ENCODE measurements around the gene RAPGEF4. TPM values are rescaled to one million over a fixed set of nuclear protein-coding genes. Genes with fewer than 3 reads are reported as not detected.

Gene RAPGEF4
- total RNA-seq, 1 experiment from 2014 or later = not detected

- Histone ChIP-seq H3K36me3 (ENCODE audit: low read depth) (no peaks in the 10 kb centered on the region), H3F3A (ENCODE audit: insufficient read depth, low read depth) (no peaks in the 10 kb centered on the region), H3K4me3 (no peak overlapping the region), H3K79me2 (ENCODE audit: low read depth) (no peaks in the 10 kb centered on the region), H4K20me1 (ENCODE audit: insufficient read depth) (no peaks in the 10 kb centered on the region), H3K9me3 (ENCODE audit: insufficient read depth, low read depth) (no peaks in the 10 kb centered on the region), H2AFZ (0 out of 2 replicates have a peak overlapping the region, but pooled peaks have one; percentile 1), H3K27me3 (ENCODE audit: insufficient read depth, low read depth) (no peaks in the 10 kb centered on the region), H3K9me2 (ENCODE audit: insufficient read depth) (no peaks in the 10 kb centered on the region), H3K27ac (no peak overlapping the region), H3K4me1 (replicated peaks; ENCODE audit: insufficient read depth) (no peaks in the 10 kb centered on the region), H3K4me2 (no peak overlapping the region)
- DNase-seq = no peak
- BruUV-seq (replicated peaks) = no TSS peak
- ChIA-PET POLR2A (ENCODE audit: unreplicated experiment) (no interaction called here), CTCF (interaction anchor here (0.7 kb wide), 1 partner anchor 55 kb away, joined by 3 read pairs; no protein-coding TSS in a partner anchor)
- intact Hi-C loops (cut with micrococcal nuclease; ENCODE audit: unreplicated experiment) = no loop called here
- TF ChIP-seq CTCF (conservative IDR thresholded peaks at IDR 0.05) (no peak), EZH2 (IDR thresholded peaks at IDR 0.05; ENCODE audit: low read depth) (no peak)
These were observed 124.7 kb downstream of the RAPGEF4 start for GRCh38 chr2:172860336-172860707.

DNA sequence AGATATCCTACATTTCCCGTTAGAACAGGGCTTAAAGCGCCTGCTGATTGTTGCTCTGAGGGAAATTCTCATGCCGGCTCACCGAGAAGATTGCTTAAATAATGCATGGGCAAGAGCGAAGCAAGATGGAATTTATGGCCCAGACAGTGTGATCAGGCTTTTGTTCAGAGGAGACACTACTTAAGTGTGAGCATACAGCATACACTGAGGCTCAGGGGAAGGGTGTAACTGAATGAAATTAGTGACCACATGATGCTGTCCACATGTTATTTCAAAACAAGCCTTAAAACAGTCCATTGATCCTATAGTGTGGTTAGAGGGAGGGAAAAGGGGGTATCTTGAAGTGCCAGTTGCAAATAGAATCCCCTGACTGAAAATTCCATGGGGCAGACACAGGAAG, 125.5 kb downstream of the RAPGEF4 start:
- Histone ChIP-seq H3K9me2 (ENCODE audit: insufficient read depth) (no peaks in the 10 kb centered on the region), H3K27ac (no peak overlapping the region), H3K36me3 (ENCODE audit: low read depth) (no peaks in the 10 kb centered on the region), H3K79me2 (ENCODE audit: low read depth) (no peaks in the 10 kb centered on the region), H3F3A (ENCODE audit: insufficient read depth, low read depth) (no peaks in the 10 kb centered on the region), H3K27me3 (ENCODE audit: insufficient read depth, low read depth) (no peaks in the 10 kb centered on the region), H3K4me1 (replicated peaks; ENCODE audit: insufficient read depth) (no peaks in the 10 kb centered on the region), H3K4me3 (no peak overlapping the region), H3K4me2 (no peak overlapping the region), H2AFZ (no peak overlapping the region), H3K9me3 (ENCODE audit: insufficient read depth, low read depth) (no peaks in the 10 kb centered on the region), H4K20me1 (ENCODE audit: insufficient read depth) (no peaks in the 10 kb centered on the region)
- no TSS peak for BruUV-seq (replicated peaks)
- DNase-seq = no peak
- POLR2A ChIA-PET (ENCODE audit: unreplicated experiment) = no interaction called here
- TF ChIP-seq EZH2 (IDR thresholded peaks at IDR 0.05; ENCODE audit: low read depth) (no peak), CTCF (conservative IDR thresholded peaks at IDR 0.05) (no peak)
- intact Hi-C loops (cut with micrococcal nuclease; ENCODE audit: unreplicated experiment) = no loop called here
- CTCF ChIA-PET = interaction anchor here (0.7 kb wide), 1 partner anchor 56 kb away, joined by 3 read pairs; no protein-coding TSS in a partner anchor

DNA sequence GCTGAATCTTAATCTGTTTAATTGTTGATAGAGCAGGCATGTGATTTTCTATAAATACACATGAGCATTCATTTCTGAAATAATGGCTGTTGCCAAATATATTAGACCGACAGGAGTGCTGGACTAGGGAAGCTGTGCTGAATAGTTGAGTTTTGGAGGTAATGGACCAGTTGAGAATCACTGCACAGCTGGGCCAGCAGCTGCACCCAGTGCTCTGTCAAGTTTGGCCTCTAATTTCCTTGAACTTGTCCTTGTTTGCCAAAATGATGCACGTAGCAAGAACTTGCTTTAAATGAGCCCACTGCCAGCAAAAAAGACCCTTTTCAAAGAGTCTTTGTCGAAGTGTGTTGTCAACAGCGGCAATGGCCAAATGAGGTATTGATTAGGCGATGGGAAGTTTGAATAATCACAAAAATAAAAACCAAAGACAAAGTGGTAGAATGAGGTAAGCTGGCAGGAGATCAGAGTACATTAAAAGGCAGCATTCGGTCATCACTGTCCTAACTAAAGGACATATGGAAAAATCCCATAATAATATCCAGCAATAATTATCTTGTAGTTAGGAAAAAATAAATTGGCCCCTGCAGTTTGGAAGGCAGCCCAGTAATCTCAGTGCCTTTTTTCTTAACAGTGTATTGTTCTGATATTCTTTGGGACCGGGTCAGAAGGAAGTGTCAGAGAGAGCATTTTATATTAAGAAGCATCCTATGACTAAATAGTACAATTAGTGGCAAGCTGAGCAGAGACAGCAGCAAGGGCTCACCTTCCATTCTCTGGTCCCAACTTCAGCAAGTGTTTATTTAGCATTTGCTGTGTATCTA, 126.2 kb downstream of the RAPGEF4 start:
- H2AFZ ChIP-seq = no peak overlapping the region; the same call in 1 of the 2 replicates
- BruUV-seq (replicated peaks) = no TSS peak
- intact Hi-C loops (cut with micrococcal nuclease; ENCODE audit: unreplicated experiment) = no loop called here
- H3K9me3 ChIP-seq (ENCODE audit: insufficient read depth, low read depth) = no peaks in the 10 kb centered on the region
- H3K79me2 ChIP-seq (ENCODE audit: low read depth) = no peaks in the 10 kb centered on the region
- no peaks in the 10 kb centered on the region for H3K27me3 ChIP-seq (ENCODE audit: insufficient read depth, low read depth)
- no peaks in the 10 kb centered on the region for H3F3A ChIP-seq (ENCODE audit: insufficient read depth, low read depth)
- H3K36me3 ChIP-seq (ENCODE audit: low read depth) = no peaks in the 10 kb centered on the region
- TF ChIP-seq CTCF (conservative IDR thresholded peaks at IDR 0.05) (no peak), EZH2 (IDR thresholded peaks at IDR 0.05; ENCODE audit: low read depth) (no peak)
- H3K4me1 ChIP-seq (replicated peaks; ENCODE audit: insufficient read depth) = no peaks in the 10 kb centered on the region
- ChIA-PET POLR2A (ENCODE audit: unreplicated experiment) (no interaction called here), CTCF (no interaction called here)
- H4K20me1 ChIP-seq (ENCODE audit: insufficient read depth) = no peaks in the 10 kb centered on the region
- no peak overlapping the region for H3K27ac ChIP-seq
- H3K4me2 ChIP-seq = no peak overlapping the region
- no peak for DNase-seq
- no peaks in the 10 kb centered on the region for H3K9me2 ChIP-seq (ENCODE audit: insufficient read depth)
- no peak overlapping the region for H3K4me3 ChIP-seq
